ENCODE data around the gene SLC9A1. TPM values are rescaled to one million over a fixed set of nuclear protein-coding genes. Genes with fewer than 3 reads are reported as not detected.

The SLC9A1 gene
- total and polyA plus RNA-seq, 11 donors, result 9.4 to 44.9 (median 20.6) TPM

- Histone ChIP-seq H3K9me3 (no peaks in the 10 kb centered on the region), H3K36me3 (peaks cover 0 to 8% (median 0%) of the 10 kb centered on the region in 9 donors), H3K27me3 (no peaks in the 10 kb centered on the region), H3K27ac (no peak overlapping the region), H3K4me3 (no peak overlapping the region), H3K4me1 (peaks cover 0 to 45% (median 16%) of the 10 kb centered on the region in 12 donors)
- 61 to 87% (median 72%) methylated on average over 3 of the region's 3 CpGs for WGBS, 4 donors
- TF ChIP-seq, protein P1, sequence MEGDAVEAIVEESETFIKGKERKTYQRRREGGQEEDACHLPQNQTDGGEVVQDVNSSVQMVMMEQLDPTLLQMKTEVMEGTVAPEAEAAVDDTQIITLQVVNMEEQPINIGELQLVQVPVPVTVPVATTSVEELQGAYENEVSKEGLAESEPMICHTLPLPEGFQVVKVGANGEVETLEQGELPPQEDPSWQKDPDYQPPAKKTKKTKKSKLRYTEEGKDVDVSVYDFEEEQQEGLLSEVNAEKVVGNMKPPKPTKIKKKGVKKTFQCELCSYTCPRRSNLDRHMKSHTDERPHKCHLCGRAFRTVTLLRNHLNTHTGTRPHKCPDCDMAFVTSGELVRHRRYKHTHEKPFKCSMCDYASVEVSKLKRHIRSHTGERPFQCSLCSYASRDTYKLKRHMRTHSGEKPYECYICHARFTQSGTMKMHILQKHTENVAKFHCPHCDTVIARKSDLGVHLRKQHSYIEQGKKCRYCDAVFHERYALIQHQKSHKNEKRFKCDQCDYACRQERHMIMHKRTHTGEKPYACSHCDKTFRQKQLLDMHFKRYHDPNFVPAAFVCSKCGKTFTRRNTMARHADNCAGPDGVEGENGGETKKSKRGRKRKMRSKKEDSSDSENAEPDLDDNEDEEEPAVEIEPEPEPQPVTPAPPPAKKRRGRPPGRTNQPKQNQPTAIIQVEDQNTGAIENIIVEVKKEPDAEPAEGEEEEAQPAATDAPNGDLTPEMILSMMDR (IDR thresholded peaks at IDR 0.05), result no peak
- TF ChIP-seq POLR2A (IDR thresholded peaks at IDR 0.05), result no peak
- DNase-seq (no peak), ATAC-seq (no peak)
- intact Hi-C loops (cut with DNase I), result no loop called here
Observed at GRCh38 chr1:27124405-27124804, 30.5 kb downstream of the SLC9A1 start.

DNA sequence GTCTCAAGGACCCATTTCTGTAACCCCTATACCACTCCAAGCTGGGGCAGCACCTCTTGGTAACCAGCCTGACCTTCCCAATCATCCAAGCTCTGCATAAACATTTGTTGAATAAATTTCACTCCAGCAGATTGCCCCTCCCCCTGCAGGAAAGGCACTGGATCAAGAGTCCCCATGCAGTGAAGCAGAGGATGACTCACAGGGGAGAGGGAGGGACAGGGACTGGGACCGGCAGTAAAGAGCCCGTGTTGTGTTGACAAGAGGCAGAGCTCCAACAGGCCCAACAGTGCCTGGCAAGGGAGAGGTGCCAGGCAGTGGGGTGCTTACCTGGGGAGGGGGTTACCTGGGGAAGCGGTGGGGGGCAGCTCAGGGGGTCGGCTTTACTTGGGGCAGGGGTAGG is 32.3 kb downstream of the SLC9A1 start:
- ATAC-seq, result peak in 3 of 4 donors; percentile 74 to 84 (median 81)
- Histone ChIP-seq H3K4me3 (no peak overlapping the region), H3K4me1 (peaks cover 6 to 59% (median 33%) of the 10 kb centered on the region in 12 donors), H3K9me3 (no peaks in the 10 kb centered on the region), H3K36me3 (peaks cover 0 to 5% (median 0%) of the 10 kb centered on the region in 9 donors), H3K27me3 (no peaks in the 10 kb centered on the region), H3K27ac (peak overlapping the region in 7 of 12 donors; percentile 14 to 68 (median 54))
- intact Hi-C loops (cut with DNase I), result no loop called here
- WGBS, 4 donors, result 27 to 51% (median 41%) methylated on average over 4 of the region's 4 CpGs
- peak in 4 of 5 donors; percentile 54 to 80 (median 68) for DNase-seq
- TF ChIP-seq, protein P1 (IDR thresholded peaks at IDR 0.05), result no peak
- no peak for TF ChIP-seq POLR2A (IDR thresholded peaks at IDR 0.05)

DNA sequence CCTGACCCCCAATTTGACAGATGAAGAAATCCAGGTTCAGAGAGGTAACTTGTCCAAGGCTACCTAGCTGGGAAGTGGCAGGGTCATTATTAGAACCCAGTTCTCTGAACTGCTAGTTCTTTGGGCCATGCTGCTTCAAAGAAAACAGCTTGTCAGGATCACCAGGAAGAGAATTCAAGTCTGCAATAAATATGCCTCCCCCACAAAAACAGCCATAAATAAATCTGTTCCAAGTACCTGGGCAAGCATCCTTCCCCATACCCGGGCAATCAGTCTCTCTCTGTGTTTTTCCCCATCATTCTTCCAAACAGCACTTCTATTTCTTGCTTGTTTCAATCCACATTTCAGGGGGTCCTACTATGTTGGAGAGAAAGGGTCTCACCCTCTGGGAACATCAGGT is 34.1 kb downstream of the SLC9A1 start:
- Histone ChIP-seq H3K4me3 (no peak overlapping the region), H3K36me3 (no peaks in the 10 kb centered on the region), H3K9me3 (no peaks in the 10 kb centered on the region), H3K4me1 (peaks cover 6 to 77% (median 47%) of the 10 kb centered on the region in 12 donors), H3K27me3 (no peaks in the 10 kb centered on the region), H3K27ac (peak overlapping the region in 1 of 12 donors; percentile 83)
- ATAC-seq, result no peak
- DNase-seq, result no peak
- intact Hi-C loops (cut with DNase I), result no loop called here
- 78 to 91% (median 82%) methylated on average over 1 of the region's 1 CpG for WGBS, 4 donors
- TF ChIP-seq, protein P1 (IDR thresholded peaks at IDR 0.05), result no peak
- no peak for TF ChIP-seq POLR2A (IDR thresholded peaks at IDR 0.05)

DNA sequence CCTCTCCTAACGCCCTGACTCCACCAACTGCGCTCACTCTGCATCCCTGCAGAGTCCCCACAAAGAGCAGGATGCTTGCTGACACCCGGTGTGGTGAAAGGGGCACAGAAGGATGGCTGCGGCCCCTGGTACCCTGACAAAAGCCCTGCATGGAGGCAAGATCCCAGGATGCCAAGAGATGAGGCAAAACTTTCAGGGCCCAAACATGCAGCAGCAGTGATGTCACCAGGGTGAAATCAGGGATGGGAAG is 36.6 kb downstream of the SLC9A1 start:
- intact Hi-C loops (cut with DNase I), result loop anchor here in 5 of 10 donors (5.0 to 10.0 kb wide), 3 partner anchors 34 to 276 kb away; partner anchors contain the start of genes GPR3 (in 1 of the 5) and WDTC1 (in 1 of the 5)
- Histone ChIP-seq H3K4me3 (no peak overlapping the region), H3K27ac (peak overlapping the region; percentile 47 to 83 (median 68)), H3K9me3 (no peaks in the 10 kb centered on the region), H3K4me1 (peaks cover 6 to 85% (median 49%) of the 10 kb centered on the region in 12 donors), H3K27me3 (no peaks in the 10 kb centered on the region), H3K36me3 (peaks cover 0 to 6% (median 5%) of the 10 kb centered on the region in 9 donors)
- TF ChIP-seq, protein P1 (IDR thresholded peaks at IDR 0.05), result no peak
- DNase-seq (no peak), ATAC-seq (no peak)
- 65 to 90% (median 82%) methylated on average over 3 to 4 of the region's 4 CpGs for WGBS, 4 donors
